HFFc6 (cell line): ENCODE measurements around the gene CYP2S1. TPM values are rescaled to one million over a fixed set of nuclear protein-coding genes. Genes with fewer than 3 reads are reported as not detected.
"Not testable (repeated sequence)": the region's sequence is repeated elsewhere in the genome, so short reads cannot be mapped to it uniquely, and the experiment has no call there.

ENCODE experiments used
- DNase-seq: peaks from one replicate; pipeline ENCODE4 v3.0.0-alpha.2; 2018
- H3K27ac Mint-ChIP-seq: 2 replicates; pipeline ENCODE4 v1.8.0; 2020; ENCODE audit warnings: mild to moderate bottlenecking, mixed read lengths
- H3K27me3 Mint-ChIP-seq: 2 replicates; pipeline ENCODE4 v1.8.0; 2021; ENCODE audit warnings: mild to moderate bottlenecking, moderate library complexity, mixed read lengths; ENCODE audit not compliant: insufficient read depth
- H3K36me3 Mint-ChIP-seq: 2 replicates; pipeline ENCODE4 v1.8.0; 2021; ENCODE audit warnings: low read depth, mixed read lengths
- H3K4me1 Mint-ChIP-seq: 2 replicates; pipeline ENCODE4 v1.8.0; 2020; ENCODE audit warnings: low read depth, mixed read lengths
- H3K4me3 Mint-ChIP-seq: 2 replicates; pipeline ENCODE4 v1.8.0; 2020; ENCODE audit warnings: mild to moderate bottlenecking, moderate library complexity, mixed read lengths
- H3K9me3 Mint-ChIP-seq: 2 replicates; pipeline ENCODE4 v1.8.0; 2020; ENCODE audit warnings: mild to moderate bottlenecking, mixed read lengths
- CTCF ChIP-seq: fragments of 200-600 bp; sonication (generic); IDR thresholded peaks from 2 replicates; pipeline ENCODE4 v1.5.0; 2021; ENCODE audit warnings: antibody characterized with exemption, mild to moderate bottlenecking
- total RNA-seq, 6 experiments: library from RNA; stranded (reverse); fragmentation: NEBNext Ultra II Directional; extraction: Animal tissue kit (Norgen Biotek cat#: 25700); gene quantifications; 2 replicates in 1 of 6; 3 replicates in 5 of 6; pipeline ENCODE4 v1.2.3, GENCODE V29; 2021

CYP2S1 gene
- total RNA-seq, 6 experiments from 2014 or later: 0.65 to 1.6 (median 1.1) TPM

- H3K4me1 Mint-ChIP-seq: peaks cover 27% of the 10 kb centered on the region
- peak; percentile 88 for TF ChIP-seq CTCF
- not testable (repeated sequence) for H3K9me3 Mint-ChIP-seq, H3K4me3 Mint-ChIP-seq, H3K36me3 Mint-ChIP-seq, H3K27ac Mint-ChIP-seq, H3K27me3 Mint-ChIP-seq
- peak; percentile 79 for DNase-seq
Measured at GRCh38 chr19:41204338-41204737, 11.3 kb downstream of the CYP2S1 start.

GRCh38 chr19:41205995-41206394 is 13.0 kb downstream of the CYP2S1 start:
- TF ChIP-seq CTCF: peak; percentile 44; the same call in 1 of the 2 replicates
- no peak overlapping the region for H3K4me3 Mint-ChIP-seq
- H3K9me3 Mint-ChIP-seq: no peaks in the 10 kb centered on the region
- no peaks in the 10 kb centered on the region for H3K36me3 Mint-ChIP-seq
- H3K27me3 Mint-ChIP-seq: peaks cover 10% of the 10 kb centered on the region
- no peak overlapping the region; the same call in 1 of the 2 replicates for H3K27ac Mint-ChIP-seq
- DNase-seq: no peak
- peaks cover 27% of the 10 kb centered on the region for H3K4me1 Mint-ChIP-seq

- Mint-ChIP-seq H3K9me3 (no peaks in the 10 kb centered on the region), H3K4me1 (peaks cover 27% of the 10 kb centered on the region), H3K4me3 (no peak overlapping the region), H3K27ac (no peak overlapping the region), H3K36me3 (no peaks in the 10 kb centered on the region), H3K27me3 (peaks cover 10% of the 10 kb centered on the region)
- DNase-seq: no peak
- no peak for TF ChIP-seq CTCF
Measured at GRCh38 chr19:41206456-41206855, 13.4 kb downstream of the CYP2S1 start.

DNA sequence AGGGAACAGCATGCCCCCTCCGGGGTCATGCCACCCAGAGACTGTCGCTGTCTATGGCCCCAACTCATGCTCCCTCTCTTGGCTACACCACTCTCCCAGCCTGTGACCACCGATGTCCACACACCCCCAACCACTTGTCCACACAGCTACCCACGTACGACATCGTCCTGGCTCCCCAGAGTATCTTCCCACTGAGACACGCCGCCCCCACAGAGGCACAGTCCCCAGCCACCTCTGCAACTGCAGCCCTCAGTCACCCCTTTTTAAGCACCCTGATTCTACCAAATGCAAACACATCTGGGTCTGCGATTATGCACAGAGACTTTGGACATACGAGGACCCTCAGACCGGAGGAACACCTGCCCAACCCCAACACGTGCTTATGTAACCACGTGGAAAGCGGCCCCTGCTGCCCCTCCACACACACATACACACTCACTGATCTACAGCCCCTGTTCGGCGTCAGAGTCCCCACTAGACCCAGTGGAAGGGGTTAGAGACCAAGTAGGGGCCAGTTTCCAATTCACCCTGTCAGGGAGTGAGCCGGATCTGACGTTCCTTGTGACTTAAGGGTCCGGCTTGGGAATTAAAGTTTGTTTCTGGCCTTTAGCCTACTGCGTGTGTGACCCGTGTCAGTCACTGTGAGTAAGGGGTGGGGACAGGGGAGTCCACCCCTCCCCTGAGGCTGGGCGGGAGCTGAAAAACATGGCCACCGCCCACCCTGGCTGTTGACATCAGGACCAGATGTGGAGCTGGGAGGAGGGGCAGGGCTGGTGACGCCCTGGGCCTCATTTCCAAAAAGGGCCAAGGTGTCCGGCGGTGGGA is 14.1 kb downstream of the CYP2S1 start:
- no peak for DNase-seq
- no peak for TF ChIP-seq CTCF
- no peaks in the 10 kb centered on the region for H3K36me3 Mint-ChIP-seq
- no peak overlapping the region; the same call in 1 of the 2 replicates for H3K27ac Mint-ChIP-seq
- H3K4me3 Mint-ChIP-seq: no peak overlapping the region
- H3K27me3 Mint-ChIP-seq: peaks cover 7% of the 10 kb centered on the region
- no peaks in the 10 kb centered on the region for H3K9me3 Mint-ChIP-seq
- peaks cover 27% of the 10 kb centered on the region for H3K4me1 Mint-ChIP-seq

GRCh38 chr19:41214161-41214560 is 21.1 kb downstream of the CYP2S1 start:
- TF ChIP-seq CTCF: no peak
- H3K36me3 Mint-ChIP-seq: no peaks in the 10 kb centered on the region
- no peak overlapping the region for H3K27ac Mint-ChIP-seq
- H3K9me3 Mint-ChIP-seq: no peaks in the 10 kb centered on the region
- no peak for DNase-seq
- no peak overlapping the region for H3K4me3 Mint-ChIP-seq
- H3K27me3 Mint-ChIP-seq: peaks cover 3% of the 10 kb centered on the region; the same call in 1 of the 2 replicates
- H3K4me1 Mint-ChIP-seq: peaks cover 23% of the 10 kb centered on the region
